Measurements from ENCODE around the gene GNG4.

DNA sequence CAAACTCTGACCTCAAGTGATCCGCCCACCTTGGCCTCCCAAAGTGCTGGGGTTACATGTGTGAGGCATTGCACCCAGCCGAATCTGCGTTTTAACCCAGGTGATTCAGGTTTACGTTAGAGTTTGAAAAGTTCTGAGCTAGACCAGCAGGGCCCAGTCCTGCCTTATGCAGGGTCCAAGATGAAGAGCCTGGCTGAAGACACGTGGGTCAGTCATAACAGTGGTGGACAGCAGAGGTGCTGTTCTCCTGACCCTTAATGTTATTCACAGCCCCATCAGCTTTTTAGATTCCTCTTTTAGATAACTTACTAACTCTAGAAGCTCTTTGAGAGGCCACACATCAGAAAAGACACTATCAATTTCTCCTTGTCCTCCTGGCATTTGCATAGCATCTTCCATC is 50.0 kb downstream of the GNG4 start:
- TF ChIP-seq, protein P1, sequence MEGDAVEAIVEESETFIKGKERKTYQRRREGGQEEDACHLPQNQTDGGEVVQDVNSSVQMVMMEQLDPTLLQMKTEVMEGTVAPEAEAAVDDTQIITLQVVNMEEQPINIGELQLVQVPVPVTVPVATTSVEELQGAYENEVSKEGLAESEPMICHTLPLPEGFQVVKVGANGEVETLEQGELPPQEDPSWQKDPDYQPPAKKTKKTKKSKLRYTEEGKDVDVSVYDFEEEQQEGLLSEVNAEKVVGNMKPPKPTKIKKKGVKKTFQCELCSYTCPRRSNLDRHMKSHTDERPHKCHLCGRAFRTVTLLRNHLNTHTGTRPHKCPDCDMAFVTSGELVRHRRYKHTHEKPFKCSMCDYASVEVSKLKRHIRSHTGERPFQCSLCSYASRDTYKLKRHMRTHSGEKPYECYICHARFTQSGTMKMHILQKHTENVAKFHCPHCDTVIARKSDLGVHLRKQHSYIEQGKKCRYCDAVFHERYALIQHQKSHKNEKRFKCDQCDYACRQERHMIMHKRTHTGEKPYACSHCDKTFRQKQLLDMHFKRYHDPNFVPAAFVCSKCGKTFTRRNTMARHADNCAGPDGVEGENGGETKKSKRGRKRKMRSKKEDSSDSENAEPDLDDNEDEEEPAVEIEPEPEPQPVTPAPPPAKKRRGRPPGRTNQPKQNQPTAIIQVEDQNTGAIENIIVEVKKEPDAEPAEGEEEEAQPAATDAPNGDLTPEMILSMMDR (IDR thresholded peaks at IDR 0.05; ENCODE audit: low read length), result no peak
- TF ChIP-seq EZH2 (optimal IDR thresholded peaks at IDR 0.05; ENCODE audit: low read depth, low read length), result no peak
